HepG2 (cell line): ENCODE results near the gene DDX23. TPM values are rescaled to one million over a fixed set of nuclear protein-coding genes. Genes with fewer than 3 reads are reported as not detected.

ENCODE experiments used
- ATF7-NPFF ChIP-seq: sonication (generic); formaldehyde crosslinking; IDR thresholded peaks from 2 replicates; pipeline ENCODE4 v1.8.1; 2023; ENCODE audit warnings: mild to moderate bottlenecking, low read depth, missing genetic modification reagents, moderate library complexity
- DPF2 ChIP-seq: sonication (generic); formaldehyde crosslinking; IDR thresholded peaks from 2 replicates; pipeline ENCODE4 v1.4.0; 2020; ENCODE audit warnings: mild to moderate bottlenecking, low read depth, missing genetic modification reagents, borderline replicate concordance
- KAT7 ChIP-seq: IDR thresholded peaks from 2 replicates; pipeline ENCODE4 v1.6.1; 2018; ENCODE audit warnings: borderline replicate concordance, missing compliant biosample characterization
- LCORL ChIP-seq, 2 experiments: fragments of 450-650 bp in 1 of 2; sonication (generic) in 1 of 2; formaldehyde crosslinking in 1 of 2; IDR thresholded peaks; 2 replicates each; pipeline versions ENCODE4 v1.5.0 to v1.6.1; 2017 to 2020; ENCODE audit warnings: antibody characterized with exemption in 1 of 2, missing genetic modification reagents in 1 of 2
- MBNL3 ChIP-seq: fragments of 250-450 bp; sonication (Bioruptor Pico); conservative IDR thresholded peaks from 2 replicates; pipeline ENCODE4 v1.8.0; 2022; ENCODE audit warnings: mild to moderate bottlenecking, inconsistent platforms
- MIER2 ChIP-seq: IDR thresholded peaks from 2 replicates; pipeline ENCODE4 v1.6.1; 2016; ENCODE audit warnings: missing biosample characterization, missing genetic modification reagents
- NFKB2 ChIP-seq: sonication (generic); formaldehyde crosslinking; IDR thresholded peaks from 2 replicates; pipeline ENCODE4 v1.4.0; 2020; ENCODE audit warnings: missing genetic modification reagents, borderline replicate concordance
- NR3C1 ChIP-seq: sonication (generic); formaldehyde crosslinking; IDR thresholded peaks from 2 replicates; pipeline ENCODE4 v1.4.0; 2020; ENCODE audit warnings: missing genetic modification reagents
- PITX1 ChIP-seq: sonication (generic); formaldehyde crosslinking; IDR thresholded peaks from 2 replicates; pipeline ENCODE4 v1.5.1; 2020; ENCODE audit warnings: mild to moderate bottlenecking, missing genetic modification reagents
- SOX6 ChIP-seq, 2 experiments: fragments of 450-650 bp in 1 of 2; sonication (generic) in 1 of 2; formaldehyde crosslinking in 1 of 2; IDR thresholded peaks; 2 replicates each; pipeline versions ENCODE4 v1.4.0 to v1.6.1; 2017 to 2020; ENCODE audit warnings: antibody characterized with exemption in 1 of 2, mild to moderate bottlenecking in 1 of 2, missing genetic modification reagents in 1 of 2
- TCF12 ChIP-seq, 2 experiments: fragments of 450-650 bp in 1 of 2; sonication (generic) in 1 of 2; formaldehyde crosslinking in 1 of 2; IDR thresholded peaks; 2 replicates each; pipeline versions ENCODE4 v1.6.1 to v1.8.0; 2017 to 2022; ENCODE audit warnings: antibody characterized with exemption in 1 of 2, mild to moderate bottlenecking in 1 of 2, missing genetic modification reagents in 1 of 2, moderate library complexity in 1 of 2
- ZNF549 ChIP-seq: sonication (generic); formaldehyde crosslinking; IDR thresholded peaks from 2 replicates; pipeline ENCODE4 v1.5.0; 2020; ENCODE audit warnings: missing genetic modification reagents
- ZNF605 ChIP-seq: sonication (generic); formaldehyde crosslinking; IDR thresholded peaks from 2 replicates; pipeline ENCODE4 v1.8.0; 2022; ENCODE audit warnings: mild to moderate bottlenecking, missing genetic modification reagents
- ZNF615 ChIP-seq: sonication (generic); formaldehyde crosslinking; IDR thresholded peaks from 2 replicates; pipeline ENCODE4 v1.5.0; 2020; ENCODE audit warnings: mild to moderate bottlenecking, missing genetic modification reagents, borderline replicate concordance
- ZXDC ChIP-seq: sonication (generic); formaldehyde crosslinking; IDR thresholded peaks from 2 replicates; pipeline ENCODE4 v1.5.0; 2020; ENCODE audit warnings: mild to moderate bottlenecking, missing genetic modification reagents
- polyA plus RNA-seq, 8 experiments: library from polyadenylated mRNA; depleted of rRNA in 3 of 8; stranded (reverse) in 7 of 8; unstranded in 1 of 8; fragments of >200 nt; fragmentation: Illumina TruSeq in 4 of 8; extraction: Trizol in 4 of 8; gene quantifications; 2 replicates each; pipeline versions ENCODE4 v1.2.1 to v1.2.3, GENCODE V29; 2011 to 2016; ENCODE audit warnings: low read depth in 4 of 8, missing spikeins in 1 of 8, mixed read lengths in 1 of 8; ENCODE audit not compliant: insufficient read depth in 1 of 8
- total RNA-seq, 5 experiments: library from RNA; depleted of rRNA; stranded (reverse); fragments of >200 nt; fragmentation: Illumina TruSeq; extraction: Trizol; gene quantifications; 2 replicates each; pipeline ENCODE4 v1.2.3, GENCODE V29; 2016; ENCODE audit warnings: low read depth in 1 of 5
- TF ChIP-seq, protein P1 (sequence below): IDR thresholded peaks from 2 replicates; pipeline ENCODE4 v1.4.0; 2020; ENCODE audit warnings: mild to moderate bottlenecking, missing genetic modification reagents
- TF ChIP-seq, protein P2 (sequence below): IDR thresholded peaks from 2 replicates; pipeline ENCODE4 v1.6.1; 2016; ENCODE audit warnings: missing biosample characterization, missing genetic modification reagents, low read depth
- TF ChIP-seq, protein P3 (sequence below): sonication (generic); formaldehyde crosslinking; IDR thresholded peaks from 2 replicates; pipeline ENCODE4 v1.8.1; 2023; ENCODE audit warnings: mild to moderate bottlenecking, moderate library complexity, missing genetic modification reagents

DDX23 gene
- total and polyA plus RNA-seq, 2 of the 13 experiments (the other 11 are each of a cell fraction or from before 2014, with no cell fraction given): 35.7 to 90.0 TPM

DNA sequence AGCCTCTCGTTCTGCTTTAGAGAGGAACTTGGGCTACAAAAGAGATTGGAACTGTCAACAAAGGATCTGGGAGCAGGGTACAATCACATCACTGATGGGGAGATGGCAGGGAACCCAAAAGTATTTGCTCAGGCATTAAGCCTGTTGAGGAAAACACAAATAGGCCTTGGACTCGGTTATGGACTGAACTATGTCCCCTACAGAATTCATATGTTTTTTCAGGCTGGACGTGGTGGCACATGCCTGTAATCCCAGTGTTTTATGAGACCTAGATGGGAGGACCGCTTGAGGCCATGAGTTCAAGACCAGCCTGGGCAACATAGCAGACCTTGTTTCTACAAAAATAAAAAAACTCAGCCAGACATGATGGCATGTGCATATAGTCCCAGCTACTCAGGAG lies 13.9 kb downstream of the DDX23 start (continued):
- TF ChIP-seq, protein P1, sequence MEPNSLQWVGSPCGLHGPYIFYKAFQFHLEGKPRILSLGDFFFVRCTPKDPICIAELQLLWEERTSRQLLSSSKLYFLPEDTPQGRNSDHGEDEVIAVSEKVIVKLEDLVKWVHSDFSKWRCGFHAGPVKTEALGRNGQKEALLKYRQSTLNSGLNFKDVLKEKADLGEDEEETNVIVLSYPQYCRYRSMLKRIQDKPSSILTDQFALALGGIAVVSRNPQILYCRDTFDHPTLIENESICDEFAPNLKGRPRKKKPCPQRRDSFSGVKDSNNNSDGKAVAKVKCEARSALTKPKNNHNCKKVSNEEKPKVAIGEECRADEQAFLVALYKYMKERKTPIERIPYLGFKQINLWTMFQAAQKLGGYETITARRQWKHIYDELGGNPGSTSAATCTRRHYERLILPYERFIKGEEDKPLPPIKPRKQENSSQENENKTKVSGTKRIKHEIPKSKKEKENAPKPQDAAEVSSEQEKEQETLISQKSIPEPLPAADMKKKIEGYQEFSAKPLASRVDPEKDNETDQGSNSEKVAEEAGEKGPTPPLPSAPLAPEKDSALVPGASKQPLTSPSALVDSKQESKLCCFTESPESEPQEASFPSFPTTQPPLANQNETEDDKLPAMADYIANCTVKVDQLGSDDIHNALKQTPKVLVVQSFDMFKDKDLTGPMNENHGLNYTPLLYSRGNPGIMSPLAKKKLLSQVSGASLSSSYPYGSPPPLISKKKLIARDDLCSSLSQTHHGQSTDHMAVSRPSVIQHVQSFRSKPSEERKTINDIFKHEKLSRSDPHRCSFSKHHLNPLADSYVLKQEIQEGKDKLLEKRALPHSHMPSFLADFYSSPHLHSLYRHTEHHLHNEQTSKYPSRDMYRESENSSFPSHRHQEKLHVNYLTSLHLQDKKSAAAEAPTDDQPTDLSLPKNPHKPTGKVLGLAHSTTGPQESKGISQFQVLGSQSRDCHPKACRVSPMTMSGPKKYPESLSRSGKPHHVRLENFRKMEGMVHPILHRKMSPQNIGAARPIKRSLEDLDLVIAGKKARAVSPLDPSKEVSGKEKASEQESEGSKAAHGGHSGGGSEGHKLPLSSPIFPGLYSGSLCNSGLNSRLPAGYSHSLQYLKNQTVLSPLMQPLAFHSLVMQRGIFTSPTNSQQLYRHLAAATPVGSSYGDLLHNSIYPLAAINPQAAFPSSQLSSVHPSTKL (CRISPR knock-in tag): no peak
- TF ChIP-seq NFKB2 (CRISPR knock-in tag) (no peak), ATF7-NPFF (no peak), NR3C1 (CRISPR knock-in tag) (no peak), SOX6 (IDR thresholded peaks at IDR 0.05) (no peak), SOX6 (CRISPR knock-in tag; IDR thresholded peaks at IDR 0.05) (peak; percentile 26; the same call in 1 of the 2 replicates), MIER2 (no peak), DPF2 (CRISPR knock-in tag) (peak; percentile 54; the same call in 1 of the 2 replicates), MBNL3 (CRISPR knock-in tag) (no peak), ZNF615 (CRISPR knock-in tag) (no peak), PITX1 (CRISPR knock-in tag) (peak; percentile 93), ZNF549 (CRISPR knock-in tag) (no peak), ZXDC (no peak), ZNF605 (CRISPR knock-in tag) (no peak), TCF12 (IDR thresholded peaks at IDR 0.05) (no peak), TCF12 (CRISPR knock-in tag; IDR thresholded peaks at IDR 0.05) (no peak), KAT7 (no peak), LCORL (IDR thresholded peaks at IDR 0.05) (no peak), LCORL (CRISPR knock-in tag; IDR thresholded peaks at IDR 0.05) (peak; percentile 51)
- TF ChIP-seq, protein P2, sequence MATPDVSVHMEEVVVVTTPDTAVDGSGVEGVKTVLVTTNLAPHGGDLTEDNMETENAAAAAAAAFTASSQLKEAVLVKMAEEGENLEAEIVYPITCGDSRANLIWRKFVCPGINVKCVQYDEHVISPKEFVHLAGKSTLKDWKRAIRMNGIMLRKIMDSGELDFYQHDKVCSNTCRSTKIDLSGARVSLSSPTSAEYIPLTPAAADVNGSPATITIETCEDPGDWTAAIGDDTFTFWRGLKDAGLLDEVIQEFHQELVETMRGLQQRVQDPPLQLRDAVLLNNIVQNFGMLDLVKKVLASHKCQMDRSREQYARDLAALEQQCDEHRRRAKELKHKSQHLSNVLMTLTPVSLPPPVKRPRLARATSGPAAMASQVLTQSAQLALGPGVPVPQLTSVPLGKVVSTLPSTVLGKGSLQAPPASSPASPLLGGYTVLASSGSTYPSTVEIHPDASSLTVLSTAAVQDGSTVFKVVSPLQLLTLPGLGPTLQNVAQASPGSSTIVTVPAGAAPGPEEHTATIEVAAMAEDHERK: no peak
- TF ChIP-seq, protein P3, sequence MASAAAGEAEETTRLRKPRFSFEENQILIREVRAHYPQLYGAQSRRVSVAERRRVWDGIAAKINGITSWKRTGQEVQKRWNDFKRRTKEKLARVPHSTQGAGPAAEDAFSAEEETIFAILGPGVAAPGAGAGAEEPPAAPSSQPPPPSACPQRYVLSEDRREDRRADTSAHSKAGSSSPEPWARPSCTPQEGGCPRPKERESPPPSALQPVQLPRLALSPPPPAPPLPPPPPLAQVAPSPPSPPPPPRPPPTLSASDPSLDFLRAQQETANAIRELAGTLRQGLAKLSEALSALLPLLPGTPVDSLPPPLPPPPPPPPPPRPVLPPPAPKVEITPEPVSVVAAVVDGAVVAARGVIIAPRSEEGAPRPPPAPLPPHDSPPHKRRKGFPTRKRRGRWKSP: no peak
